GM18951 (cell line): ENCODE data around the gene FAM193A.

ENCODE experiments used
- POLR2A ChIP-seq: IDR thresholded peaks from 4 replicates; pipeline ENCODE4 v1.6.1; 2011; ENCODE audit warnings: mild to moderate bottlenecking; ENCODE audit not compliant: insufficient read length, insufficient read depth; ENCODE audit errors: extremely low read depth
- in situ Hi-C: fragments of 300-500 bp; cut with MboI; formaldehyde crosslinking; loops from one replicate; pipeline ENCODE4 v1.12.0; 2022; ENCODE audit warnings: low sequenced_read_pairs, mixed read lengths, inconsistent platforms; ENCODE audit not compliant: unreplicated experiment

Gene FAM193A, protein sequence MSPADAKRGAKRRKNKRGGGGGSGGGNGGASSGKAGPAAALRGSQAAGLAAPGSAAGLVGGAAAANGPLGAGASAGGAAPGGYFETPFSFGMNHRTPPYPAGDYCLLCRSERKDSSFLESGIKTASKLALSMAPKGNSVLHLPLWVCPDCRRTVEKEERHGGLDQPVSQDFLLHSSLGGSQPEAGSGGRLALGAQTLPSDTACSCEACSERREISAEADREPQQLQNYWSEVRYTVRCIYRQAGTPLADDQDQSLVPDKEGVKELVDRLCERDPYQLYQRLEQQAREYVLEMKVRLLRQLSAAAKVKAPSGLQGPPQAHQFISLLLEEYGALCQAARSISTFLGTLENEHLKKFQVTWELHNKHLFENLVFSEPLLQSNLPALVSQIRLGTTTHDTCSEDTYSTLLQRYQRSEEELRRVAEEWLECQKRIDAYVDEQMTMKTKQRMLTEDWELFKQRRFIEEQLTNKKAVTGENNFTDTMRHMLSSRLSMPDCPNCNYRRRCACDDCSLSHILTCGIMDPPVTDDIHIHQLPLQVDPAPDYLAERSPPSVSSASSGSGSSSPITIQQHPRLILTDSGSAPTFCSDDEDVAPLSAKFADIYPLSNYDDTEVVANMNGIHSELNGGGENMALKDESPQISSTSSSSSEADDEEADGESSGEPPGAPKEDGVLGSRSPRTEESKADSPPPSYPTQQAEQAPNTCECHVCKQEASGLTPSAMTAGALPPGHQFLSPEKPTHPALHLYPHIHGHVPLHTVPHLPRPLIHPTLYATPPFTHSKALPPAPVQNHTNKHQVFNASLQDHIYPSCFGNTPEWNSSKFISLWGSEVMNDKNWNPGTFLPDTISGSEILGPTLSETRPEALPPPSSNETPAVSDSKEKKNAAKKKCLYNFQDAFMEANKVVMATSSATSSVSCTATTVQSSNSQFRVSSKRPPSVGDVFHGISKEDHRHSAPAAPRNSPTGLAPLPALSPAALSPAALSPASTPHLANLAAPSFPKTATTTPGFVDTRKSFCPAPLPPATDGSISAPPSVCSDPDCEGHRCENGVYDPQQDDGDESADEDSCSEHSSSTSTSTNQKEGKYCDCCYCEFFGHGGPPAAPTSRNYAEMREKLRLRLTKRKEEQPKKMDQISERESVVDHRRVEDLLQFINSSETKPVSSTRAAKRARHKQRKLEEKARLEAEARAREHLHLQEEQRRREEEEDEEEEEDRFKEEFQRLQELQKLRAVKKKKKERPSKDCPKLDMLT (N-terminal part only)

GRCh38 chr4:2536193-2537010 is at the start of gene FAM193A:
TSS of gene FAM193A (plus strand) at chr4:2536647. CDS start at chr4:2536916, 269 bp downstream.
- peak; percentile 68 for TF ChIP-seq POLR2A
- in situ Hi-C loops: no loop called here

DNA sequence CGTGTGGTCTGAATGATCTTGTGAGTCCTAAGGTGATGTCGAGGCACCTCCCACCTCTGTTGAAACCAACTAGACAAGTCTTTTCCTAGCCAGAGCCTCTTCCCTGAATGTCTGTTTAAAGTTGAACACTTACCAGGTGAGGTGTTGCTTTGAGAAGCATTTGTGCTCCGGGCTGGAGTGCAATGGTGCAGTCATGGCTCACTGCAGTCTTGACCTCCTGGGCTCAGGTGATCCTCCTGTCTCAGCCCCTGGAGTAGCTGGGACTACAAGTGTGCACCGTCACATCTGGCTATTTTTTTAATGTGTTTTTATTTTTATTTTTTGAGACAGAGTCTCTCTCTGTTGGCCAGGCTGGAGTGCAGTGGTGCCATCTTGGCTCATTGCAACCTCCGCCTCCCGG is 49.5 kb upstream of the FAM193A start:
- TF ChIP-seq POLR2A: no peak
- in situ Hi-C loops: no loop called here

GRCh38 chr4:2487632-2488031 is 48.8 kb upstream of the FAM193A start:
- no peak for TF ChIP-seq POLR2A
- in situ Hi-C loops: no loop called here

DNA sequence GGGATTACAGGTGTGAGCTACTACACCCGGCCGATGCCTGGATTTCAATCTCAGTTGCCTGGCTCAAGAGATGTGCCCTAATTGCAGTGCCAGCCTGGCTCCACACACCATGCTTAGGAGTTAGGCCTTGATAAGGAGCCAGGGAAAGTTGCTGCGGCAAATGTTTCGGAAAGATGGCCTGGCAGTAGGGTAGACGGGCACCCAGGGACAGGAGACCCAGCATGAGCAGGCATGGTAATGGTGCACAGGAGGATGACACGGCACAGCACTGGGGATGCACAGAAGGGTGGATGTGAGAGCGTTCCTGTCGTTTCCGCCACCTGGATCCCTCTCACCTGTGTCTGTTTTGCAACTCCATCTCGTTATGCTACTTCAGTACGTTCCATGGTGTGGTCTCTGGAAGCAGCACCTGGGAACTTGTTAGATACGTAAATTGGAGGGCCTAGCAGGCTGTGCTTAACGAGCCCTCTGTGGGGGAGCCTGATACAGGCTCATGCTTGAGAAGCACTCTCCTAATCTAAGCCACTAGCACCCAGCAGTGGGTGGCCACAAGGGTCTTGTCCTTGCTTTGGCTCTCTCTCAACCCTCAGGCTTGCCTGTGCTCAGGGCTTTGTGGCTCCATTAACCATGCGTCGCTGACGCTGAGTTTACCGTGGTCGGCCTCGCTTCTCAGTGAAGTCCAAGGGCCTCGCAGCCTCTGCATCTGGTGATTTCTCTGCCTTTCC is 47.2 kb upstream of the FAM193A start:
- in situ Hi-C loops: no loop called here
- TF ChIP-seq POLR2A: no peak

DNA sequence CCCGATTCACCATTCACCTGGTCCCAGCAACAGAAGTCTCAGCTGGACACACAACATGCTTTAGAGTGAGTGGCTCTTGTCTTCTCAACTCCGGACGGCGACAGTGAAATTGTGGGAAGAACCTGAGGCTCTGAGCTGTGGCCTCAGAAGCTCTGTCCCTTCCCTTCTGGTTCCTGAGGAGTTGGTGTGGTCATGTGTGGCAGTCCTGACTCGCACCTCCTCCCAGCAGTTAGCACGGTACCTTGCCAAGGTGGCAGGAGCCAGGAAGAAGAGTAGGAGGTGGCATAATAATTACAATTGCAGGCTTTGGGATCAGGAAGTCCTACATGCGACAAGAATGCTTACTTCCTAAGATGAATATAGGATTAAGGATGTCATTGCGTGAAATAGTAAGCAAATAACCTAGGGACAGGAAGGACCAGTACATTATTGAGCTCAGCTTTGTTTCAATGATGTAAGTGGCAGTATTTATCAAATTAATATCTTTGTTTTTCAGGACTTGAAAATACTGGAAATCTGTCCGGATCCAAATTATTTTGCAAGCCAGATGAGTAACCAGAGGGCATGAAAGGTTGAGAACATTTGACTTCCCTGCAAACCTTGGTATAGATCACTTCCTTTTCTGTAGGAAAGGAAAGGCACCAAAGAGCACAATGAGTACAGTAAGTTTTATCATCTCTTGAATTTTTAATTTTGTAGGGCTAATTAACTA is 46.5 kb upstream of the FAM193A start:
- in situ Hi-C loops: no loop called here
- TF ChIP-seq POLR2A: no peak

GRCh38 chr4:2492970-2493369 is 43.5 kb upstream of the FAM193A start:
- in situ Hi-C loops: no loop called here
- no peak for TF ChIP-seq POLR2A

GRCh38 chr4:2494992-2495391 is 41.5 kb upstream of the FAM193A start:
- TF ChIP-seq POLR2A: no peak
- in situ Hi-C loops: no loop called here

DNA sequence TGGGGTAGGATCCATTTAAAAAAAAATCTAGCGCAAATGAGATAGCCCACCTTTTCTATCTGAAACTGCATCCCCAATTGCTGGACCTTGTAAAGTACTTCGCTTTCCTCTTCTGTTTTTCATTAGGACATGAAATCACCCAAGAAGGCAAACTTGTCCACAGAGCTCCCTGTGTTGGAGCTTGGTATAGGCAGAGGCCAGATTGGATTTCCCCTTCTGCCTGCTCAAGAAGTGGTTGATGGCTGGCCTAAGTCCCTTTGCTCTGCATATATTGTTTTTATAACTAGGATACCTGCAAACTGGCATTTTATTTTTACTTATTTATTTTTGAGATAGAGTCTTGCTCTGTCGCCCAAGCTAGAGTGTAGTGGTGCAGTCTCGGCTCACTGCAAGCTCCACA is 39.1 kb upstream of the FAM193A start:
- TF ChIP-seq POLR2A: no peak
- in situ Hi-C loops: no loop called here

GRCh38 chr4:2497931-2498330 is 38.5 kb upstream of the FAM193A start:
- in situ Hi-C loops: no loop called here
- TF ChIP-seq POLR2A: no peak

DNA sequence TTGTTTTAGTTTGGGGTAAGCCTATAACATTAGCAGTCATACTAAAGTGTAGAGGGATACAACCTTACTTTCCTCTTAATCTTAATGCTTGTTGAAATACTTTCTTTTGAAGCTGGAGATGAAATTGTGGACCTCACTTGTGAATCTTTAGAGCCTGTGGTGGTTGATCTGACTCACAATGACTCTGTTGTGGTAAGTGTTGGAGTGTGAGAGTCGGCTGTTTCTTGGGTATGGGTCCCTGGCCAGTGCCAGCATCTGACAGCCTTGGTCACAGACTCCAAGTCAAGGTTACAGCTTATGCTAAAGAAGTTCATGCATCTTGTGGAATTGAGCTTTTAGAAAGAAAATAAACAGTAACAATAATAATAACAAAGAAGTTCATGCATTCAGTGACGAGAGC is 35.9 kb upstream of the FAM193A start:
- no peak for TF ChIP-seq POLR2A
- in situ Hi-C loops: no loop called here

GRCh38 chr4:2501034-2501594 is 35.3 kb upstream of the FAM193A start:
- in situ Hi-C loops: no loop called here
- no peak for TF ChIP-seq POLR2A
